Panc1 (cell line): ENCODE measurements around the gene TSPAN3. TPM values are rescaled to one million over a fixed set of nuclear protein-coding genes. Genes with fewer than 3 reads are reported as not detected.

Experiments used
- ATAC-seq: fragments of 200-7000 bp; cut with Tn5 transposase; 2 replicates; pipeline ENCODE4 v1.9.1; 2020; ENCODE audit warnings: mild to moderate bottlenecking, moderate library complexity
- BruUV-seq: library from RNA; stranded (reverse); fragments of 400-500 nt; replicated peaks from 2 replicates; lab custom pipeline; 2021; lab: Mats Ljungman, UMichigan
- CTCF ChIA-PET: fragments of 300-600 bp; sonication (Branson Sonifier 250); formaldehyde crosslinking; loops from one replicate; lab custom pipeline; 2022; ENCODE audit warnings: antibody characterized with exemption; lab: Charles Lee
- POLR2A ChIA-PET: fragments of 300-600 bp; sonication (Branson Sonifier 250); formaldehyde crosslinking; loops from one replicate; lab custom pipeline; 2022; ENCODE audit warnings: antibody characterized with exemption; lab: Charles Lee
- DNase-seq: peaks from one replicate; pipeline ENCODE4 v3.0.0-alpha.2; 2010; ENCODE audit warnings: low read depth, low spot score
- H3K27ac ChIP-seq: 2 replicates; pipeline ENCODE4 v1.5.1; 2011; ENCODE audit warnings: mild to moderate bottlenecking, low read length, inconsistent platforms
- H3K27me3 ChIP-seq: fragments of 200-500 bp; sonication (Bioruptor generic); 2 replicates; pipeline ENCODE4 v1.6.0; 2014; ENCODE audit warnings: low read length, inconsistent platforms; ENCODE audit not compliant: control insufficient read depth, insufficient read depth
- H3K36me3 ChIP-seq: fragments of 200-500 bp; sonication (Bioruptor generic); 2 replicates; pipeline ENCODE4 v1.5.1; 2014; ENCODE audit warnings: inconsistent platforms, mild to moderate bottlenecking, low read length, moderate library complexity; ENCODE audit not compliant: control insufficient read depth, insufficient read depth
- H3K4me1 ChIP-seq: 2 replicates; pipeline ENCODE4 v1.5.1; 2011; ENCODE audit warnings: inconsistent platforms, mild to moderate bottlenecking, low read length, moderate library complexity; ENCODE audit not compliant: control insufficient read depth, insufficient read depth
- H3K4me3 ChIP-seq, 2 experiments: 2 replicates each; pipeline ENCODE4 v1.5.1; 2011 to 2012; ENCODE audit warnings: low read depth in 2 of 2, low read length in 2 of 2, mild to moderate bottlenecking in 2 of 2, inconsistent platforms in 1 of 2, moderate library complexity in 1 of 2
- H3K9me3 ChIP-seq: fragments of 200-500 bp; sonication (Bioruptor generic); 2 replicates; pipeline ENCODE4 v1.5.1; 2014; ENCODE audit warnings: low read depth, mild to moderate bottlenecking, inconsistent platforms, low read length, moderate library complexity; ENCODE audit not compliant: control insufficient read depth, insufficient read depth
- POLR2AphosphoS5 ChIP-seq: IDR thresholded peaks from 2 replicates; pipeline ENCODE4 v1.6.1; 2012; ENCODE audit warnings: mild to moderate bottlenecking, low read depth, low read length, moderate library complexity
- REST ChIP-seq, 2 experiments: IDR thresholded peaks; 2 replicates each; pipeline ENCODE4 v1.6.1; 2011 to 2012; ENCODE audit warnings: low read depth in 2 of 2, control low read depth in 1 of 2, low read length in 1 of 2, mild to moderate bottlenecking in 1 of 2, moderate library complexity in 1 of 2; ENCODE audit not compliant: insufficient read depth in 1 of 2
- SIN3A ChIP-seq: IDR thresholded peaks from 2 replicates; pipeline ENCODE4 v1.6.1; 2012; ENCODE audit warnings: low read depth, mild to moderate bottlenecking, low read length, moderate library complexity, borderline replicate concordance; ENCODE audit not compliant: insufficient read depth
- TCF7L2 ChIP-seq: IDR thresholded peaks from 2 replicates; pipeline ENCODE4 v1.6.1; 2011; ENCODE audit warnings: mild to moderate bottlenecking, low read depth, low read length, inconsistent platforms
- in situ Hi-C: cut with HindIII; loops from 2 replicates; pipeline ENCODE4 v1.10.0; 2016; ENCODE audit warnings: low sequenced_read_pairs, low pct_unique_long_range_greater_than_20kb
- intact Hi-C: fragments of 100-400 bp; cut with micrococcal nuclease; formaldehyde crosslinking; loops from one replicate; pipeline ENCODE4 v1.10.0; 2022; ENCODE audit not compliant: unreplicated experiment
- total RNA-seq: library from RNA; stranded (reverse); gene quantifications from one replicate; pipeline ENCODE4 v1.2.1, GENCODE V29; 2021; ENCODE audit not compliant: unreplicated experiment
- TF ChIP-seq, protein P1 (sequence below): fragments of 450-650 bp; IDR thresholded peaks from 2 replicates; pipeline ENCODE4 v1.5.1; 2017; ENCODE audit warnings: mild to moderate bottlenecking

Gene TSPAN3
- total RNA-seq, 1 experiment from 2014 or later, result 130 TPM

GRCh38 chr15:77083381-77084160, 12.7 kb upstream of the TSPAN3 start:
- in situ Hi-C loops (no loop called here), intact Hi-C loops (no loop called here)
- ChIA-PET CTCF (no interaction called here), POLR2A (no interaction called here)
- Histone ChIP-seq H3K4me3 (no peak overlapping the region; a peak in 1 of 4 replicates), H3K36me3 (no peaks in the 10 kb centered on the region), H3K27me3 (no peaks in the 10 kb centered on the region), H3K9me3 (no peaks in the 10 kb centered on the region), H3K27ac (no peak overlapping the region), H3K4me1 (no peaks in the 10 kb centered on the region)
- BruUV-seq, result no TSS peak
- TF ChIP-seq REST (IDR thresholded peaks at IDR 0.05; ENCODE audit: insufficient read depth in 1 of 2, low read depth in 2 of 2, low read length in 1 of 2) (no peak), POLR2AphosphoS5 (no peak), TCF7L2 (no peak), SIN3A (no peak)
- ATAC-seq, result no peak
- no peak for DNase-seq

DNA sequence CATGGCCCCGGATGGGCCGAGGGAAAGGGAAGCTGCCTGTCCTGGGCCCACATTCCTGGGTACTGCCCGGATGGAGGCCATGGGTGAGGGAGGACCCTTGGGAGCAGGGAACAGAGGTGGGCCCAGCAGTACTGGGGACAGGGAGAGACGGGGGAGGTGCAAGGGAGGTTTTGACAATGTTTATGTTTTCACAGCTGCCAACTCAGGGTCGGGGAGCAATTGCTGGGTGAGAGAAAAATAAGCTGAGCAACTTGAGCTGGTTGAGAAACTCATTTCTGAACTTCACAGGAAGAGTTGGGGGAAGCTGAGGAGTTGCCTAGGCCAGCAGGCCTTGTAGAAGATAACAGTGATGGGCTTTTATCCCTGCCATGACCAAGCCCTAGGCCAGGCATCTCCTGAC, 11.1 kb upstream of the TSPAN3 start:
- no peaks in the 10 kb centered on the region for H3K9me3 ChIP-seq
- TF ChIP-seq SIN3A (no peak), POLR2AphosphoS5 (no peak), TCF7L2 (no peak), REST (IDR thresholded peaks at IDR 0.05; ENCODE audit: insufficient read depth in 1 of 2, low read depth in 2 of 2, low read length in 1 of 2) (no peak)
- TF ChIP-seq, protein P1, sequence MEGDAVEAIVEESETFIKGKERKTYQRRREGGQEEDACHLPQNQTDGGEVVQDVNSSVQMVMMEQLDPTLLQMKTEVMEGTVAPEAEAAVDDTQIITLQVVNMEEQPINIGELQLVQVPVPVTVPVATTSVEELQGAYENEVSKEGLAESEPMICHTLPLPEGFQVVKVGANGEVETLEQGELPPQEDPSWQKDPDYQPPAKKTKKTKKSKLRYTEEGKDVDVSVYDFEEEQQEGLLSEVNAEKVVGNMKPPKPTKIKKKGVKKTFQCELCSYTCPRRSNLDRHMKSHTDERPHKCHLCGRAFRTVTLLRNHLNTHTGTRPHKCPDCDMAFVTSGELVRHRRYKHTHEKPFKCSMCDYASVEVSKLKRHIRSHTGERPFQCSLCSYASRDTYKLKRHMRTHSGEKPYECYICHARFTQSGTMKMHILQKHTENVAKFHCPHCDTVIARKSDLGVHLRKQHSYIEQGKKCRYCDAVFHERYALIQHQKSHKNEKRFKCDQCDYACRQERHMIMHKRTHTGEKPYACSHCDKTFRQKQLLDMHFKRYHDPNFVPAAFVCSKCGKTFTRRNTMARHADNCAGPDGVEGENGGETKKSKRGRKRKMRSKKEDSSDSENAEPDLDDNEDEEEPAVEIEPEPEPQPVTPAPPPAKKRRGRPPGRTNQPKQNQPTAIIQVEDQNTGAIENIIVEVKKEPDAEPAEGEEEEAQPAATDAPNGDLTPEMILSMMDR, result no peak
- H3K27me3 ChIP-seq, result no peaks in the 10 kb centered on the region
- ATAC-seq (no peak), DNase-seq (no peak)
- H3K4me1 ChIP-seq, result no peaks in the 10 kb centered on the region
- BruUV-seq, result no TSS peak
- in situ Hi-C loops, result no loop called here
- H3K4me3 ChIP-seq, result no peak overlapping the region
- H3K36me3 ChIP-seq, result no peaks in the 10 kb centered on the region
- ChIA-PET CTCF (no interaction called here), POLR2A (no interaction called here)
- intact Hi-C loops, result no loop called here
- H3K27ac ChIP-seq, result no peak overlapping the region
